Thoracic aorta (tissue), 2 donors: ENCODE measurements around the gene ZSCAN32. TPM values are rescaled to one million over a fixed set of nuclear protein-coding genes. Genes with fewer than 3 reads are reported as not detected.
A peak's percentile ranks its signal among the peaks of the same experiment; 100 is the strongest.

Experiments used
- ATAC-seq: fragments of 150-250 bp; one replicate; pipeline ENCODE4 v1.8.0; 2017; ENCODE audit warnings: low read depth; ENCODE audit not compliant: insufficient number of reproducible peaks, low FRiP score
- DNase-seq: peaks from one replicate; pipeline ENCODE4 v3.0.0-alpha.2; 2020; ENCODE audit warnings: low spot score
- H3K27ac ChIP-seq, 2 donors: fragments of 200-600 bp; sonication (generic); 1 replicate in 1 of 2; 2 replicates in 1 of 2; pipeline ENCODE4 v1.5.1; 2016; ENCODE audit warnings: mild to moderate bottlenecking in 2 of 2, moderate library complexity in 2 of 2
- H3K27me3 ChIP-seq: fragments of 200-600 bp; sonication (generic); replicated peaks from 2 replicates; pipeline ENCODE4 v1.6.0; 2016; ENCODE audit warnings: mild to moderate bottlenecking; ENCODE audit not compliant: insufficient read depth
- H3K36me3 ChIP-seq: fragments of 200-600 bp; sonication (generic); one replicate; pipeline ENCODE4 v1.5.1; 2016
- H3K4me1 ChIP-seq, 2 donors: fragments of 200-600 bp; sonication (generic); 1 replicate in 1 of 2; 2 replicates in 1 of 2; pipeline versions ENCODE4 v1.5.1 to v1.6.0; 2016; ENCODE audit warnings: low read depth in 2 of 2, mild to moderate bottlenecking in 1 of 2; ENCODE audit not compliant: control insufficient read depth in 1 of 2
- H3K4me3 ChIP-seq: fragments of 200-600 bp; sonication (generic); 2 replicates; pipeline ENCODE4 v1.5.1; 2016; ENCODE audit warnings: mild to moderate bottlenecking
- H3K9me3 ChIP-seq: fragments of 200-600 bp; sonication (generic); 2 replicates; pipeline ENCODE4 v1.5.1; 2016
- total RNA-seq, 2 donors: library from RNA; depleted of rRNA; stranded (reverse); fragments of >200 nt; gene quantifications; one replicate each; pipeline versions ENCODE4 v1.1.0 to v1.2.3, GENCODE V29; 2016
- TF ChIP-seq, protein P1 (sequence below): fragments of 200-600 bp; sonication (generic); IDR thresholded peaks from one replicate; pipeline ENCODE4 v1.5.1; 2019; ENCODE audit warnings: antibody characterized with exemption

ZSCAN32 gene
- total RNA-seq, 2 donors from 2014 or later = 12.5 to 15.0 TPM

DNA sequence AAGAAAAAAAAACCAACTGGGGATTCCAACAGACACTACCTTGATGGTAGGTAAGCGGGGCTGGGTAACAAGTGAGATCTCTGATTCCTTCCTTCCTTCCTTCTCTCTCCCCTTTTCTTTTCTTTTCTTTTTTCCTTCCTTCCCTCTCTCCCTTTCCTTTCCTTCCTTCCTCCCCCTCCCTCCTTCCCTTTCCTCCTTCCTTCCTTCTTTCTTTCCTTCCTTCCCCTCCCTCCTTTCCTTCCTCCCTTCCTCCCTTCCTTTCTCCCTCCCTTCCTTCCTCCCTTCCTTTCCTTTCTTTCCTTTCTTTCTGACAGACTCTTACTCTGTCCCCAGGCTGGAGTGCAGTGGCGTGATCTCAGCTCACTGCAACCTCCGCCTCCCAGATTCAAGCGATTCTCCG is 25.1 kb downstream of the ZSCAN32 start:
- TF ChIP-seq, protein P1, sequence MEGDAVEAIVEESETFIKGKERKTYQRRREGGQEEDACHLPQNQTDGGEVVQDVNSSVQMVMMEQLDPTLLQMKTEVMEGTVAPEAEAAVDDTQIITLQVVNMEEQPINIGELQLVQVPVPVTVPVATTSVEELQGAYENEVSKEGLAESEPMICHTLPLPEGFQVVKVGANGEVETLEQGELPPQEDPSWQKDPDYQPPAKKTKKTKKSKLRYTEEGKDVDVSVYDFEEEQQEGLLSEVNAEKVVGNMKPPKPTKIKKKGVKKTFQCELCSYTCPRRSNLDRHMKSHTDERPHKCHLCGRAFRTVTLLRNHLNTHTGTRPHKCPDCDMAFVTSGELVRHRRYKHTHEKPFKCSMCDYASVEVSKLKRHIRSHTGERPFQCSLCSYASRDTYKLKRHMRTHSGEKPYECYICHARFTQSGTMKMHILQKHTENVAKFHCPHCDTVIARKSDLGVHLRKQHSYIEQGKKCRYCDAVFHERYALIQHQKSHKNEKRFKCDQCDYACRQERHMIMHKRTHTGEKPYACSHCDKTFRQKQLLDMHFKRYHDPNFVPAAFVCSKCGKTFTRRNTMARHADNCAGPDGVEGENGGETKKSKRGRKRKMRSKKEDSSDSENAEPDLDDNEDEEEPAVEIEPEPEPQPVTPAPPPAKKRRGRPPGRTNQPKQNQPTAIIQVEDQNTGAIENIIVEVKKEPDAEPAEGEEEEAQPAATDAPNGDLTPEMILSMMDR = no peak
- Histone ChIP-seq H3K9me3 (peaks cover 74% of the 10 kb centered on the region), H3K36me3 (no peaks in the 10 kb centered on the region), H3K27me3 (no peaks in the 10 kb centered on the region), H3K27ac (no peak overlapping the region), H3K4me1 (no peaks in the 10 kb centered on the region), H3K4me3 (no peak overlapping the region)
- no peak for DNase-seq
- ATAC-seq = no peak

DNA sequence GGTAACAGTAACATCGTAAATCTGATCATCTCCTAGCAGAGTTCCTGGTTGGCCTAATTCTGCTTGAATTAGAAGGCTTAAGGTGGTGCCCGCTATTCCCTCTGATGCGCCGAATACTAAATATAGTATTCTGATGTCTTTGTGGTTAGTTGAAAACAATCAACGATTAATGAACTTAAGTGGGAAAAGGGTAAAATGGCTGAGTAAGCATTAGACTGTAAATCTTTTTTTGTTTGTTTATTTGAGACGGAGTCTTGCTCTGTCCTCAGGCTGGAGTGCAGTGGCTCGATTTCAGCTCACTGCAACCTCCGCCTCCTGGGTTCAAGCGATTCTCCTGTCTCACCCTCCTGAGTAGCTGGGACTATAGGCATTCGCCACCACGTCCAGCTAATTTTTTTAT is 31.7 kb downstream of the ZSCAN32 start:
- no peaks in the 10 kb centered on the region for H3K27me3 ChIP-seq
- DNase-seq = no peak
- H3K36me3 ChIP-seq = no peaks in the 10 kb centered on the region
- no peaks in the 10 kb centered on the region for H3K4me1 ChIP-seq
- TF ChIP-seq, protein P1 = no peak
- H3K9me3 ChIP-seq = peaks cover 18% of the 10 kb centered on the region
- no peak overlapping the region for H3K27ac ChIP-seq
- H3K4me3 ChIP-seq = no peak overlapping the region
- ATAC-seq = no peak

DNA sequence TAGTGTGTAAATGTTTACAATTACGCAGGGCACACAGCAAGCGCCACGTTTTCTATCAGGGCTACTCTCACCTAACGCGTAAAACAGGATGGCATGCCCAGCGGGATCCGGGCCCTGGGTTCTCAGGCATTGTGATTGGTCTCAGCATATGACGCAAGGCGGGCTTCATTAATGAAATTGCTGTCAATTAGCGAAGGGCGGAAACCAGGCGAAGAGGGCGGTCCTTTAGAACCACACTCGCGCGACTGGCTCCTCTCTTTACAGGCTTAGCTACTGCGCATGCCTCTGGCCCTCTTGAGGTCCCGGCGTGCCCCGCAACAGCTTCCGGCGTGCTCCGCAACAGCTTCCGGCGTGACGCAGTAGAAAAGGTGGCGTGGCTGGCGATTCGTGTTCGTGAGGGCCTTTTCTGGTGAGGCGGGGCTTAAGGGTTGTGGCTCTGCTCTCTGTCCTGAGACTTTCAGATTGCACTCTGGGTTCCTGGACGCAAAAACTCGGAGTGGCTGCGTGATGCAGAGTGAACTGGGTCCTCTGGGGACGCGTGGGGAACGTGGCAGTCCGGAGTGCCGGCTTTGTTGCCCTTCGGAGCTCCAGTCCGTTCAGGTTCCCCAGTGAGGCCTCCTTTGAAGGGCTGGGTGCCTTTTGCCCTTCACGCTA is 35.9 kb downstream of the ZSCAN32 start:
- H3K27me3 ChIP-seq = no peaks in the 10 kb centered on the region
- peaks cover 9% of the 10 kb centered on the region for H3K9me3 ChIP-seq
- peak overlapping the region; percentile 68 for H3K4me3 ChIP-seq
- H3K27ac ChIP-seq = peak overlapping the region; percentile 57 to 81
- no peaks in the 10 kb centered on the region for H3K36me3 ChIP-seq
- DNase-seq (peak; percentile 39), ATAC-seq (peak; percentile 69)
- H3K4me1 ChIP-seq = no peaks in the 10 kb centered on the region
- TF ChIP-seq, protein P1 = no peak

DNA sequence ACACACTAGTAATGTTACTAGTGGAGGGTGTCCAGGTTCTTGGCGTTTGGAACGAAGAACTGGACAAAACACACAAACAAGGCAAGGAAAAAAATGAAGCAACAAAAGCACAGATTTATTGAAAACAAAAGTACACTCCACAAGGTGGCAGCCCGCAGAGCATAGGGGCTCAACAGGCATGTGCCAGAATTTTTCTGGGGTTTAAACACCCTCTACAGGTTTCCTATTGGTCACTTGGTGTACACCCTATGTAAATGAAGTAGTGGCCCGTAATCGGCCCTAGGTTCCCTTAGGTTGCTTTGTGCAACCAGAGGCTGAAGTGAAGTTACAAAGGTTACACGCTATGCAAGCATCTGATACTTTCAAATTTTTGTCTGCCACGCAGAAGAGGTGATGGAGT is 37.0 kb downstream of the ZSCAN32 start:
- H3K27ac ChIP-seq = no peak overlapping the region
- no peaks in the 10 kb centered on the region for H3K4me1 ChIP-seq
- no peaks in the 10 kb centered on the region for H3K27me3 ChIP-seq
- peaks cover 9% of the 10 kb centered on the region for H3K9me3 ChIP-seq
- H3K36me3 ChIP-seq = no peaks in the 10 kb centered on the region
- ATAC-seq = no peak
- TF ChIP-seq, protein P1 = no peak
- DNase-seq = no peak
- no peak overlapping the region for H3K4me3 ChIP-seq

DNA sequence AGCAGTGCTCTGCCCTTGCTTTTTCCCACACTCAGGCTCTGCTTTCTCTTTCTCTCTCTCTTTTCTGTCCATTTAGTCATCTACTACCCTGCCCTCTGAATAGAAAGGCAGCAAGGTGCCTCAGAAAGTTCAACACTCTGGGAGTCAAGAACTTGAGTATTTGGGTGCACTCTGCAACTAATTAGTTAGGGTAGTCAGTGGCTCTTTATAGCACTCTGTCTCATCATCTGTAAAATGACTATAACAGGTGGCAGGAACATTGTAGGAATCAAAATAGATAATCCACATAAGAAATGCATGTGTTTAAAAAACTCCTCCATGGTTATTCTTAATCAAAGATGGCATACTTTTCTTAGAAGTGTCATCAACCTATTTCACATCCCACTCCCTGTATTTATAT is 37.9 kb downstream of the ZSCAN32 start:
- no peak overlapping the region for H3K27ac ChIP-seq
- H3K4me3 ChIP-seq = no peak overlapping the region
- peaks cover 9% of the 10 kb centered on the region for H3K9me3 ChIP-seq
- H3K4me1 ChIP-seq = no peaks in the 10 kb centered on the region
- no peaks in the 10 kb centered on the region for H3K27me3 ChIP-seq
- TF ChIP-seq, protein P1 = no peak
- no peaks in the 10 kb centered on the region for H3K36me3 ChIP-seq
- DNase-seq (no peak), ATAC-seq (no peak)
